Measurements from ENCODE around the gene NEO1.
"Not testable (repeated sequence)": the region's sequence is repeated elsewhere in the genome, so short reads cannot be mapped to it uniquely, and the experiment has no call there.

Gene NEO1

DNA sequence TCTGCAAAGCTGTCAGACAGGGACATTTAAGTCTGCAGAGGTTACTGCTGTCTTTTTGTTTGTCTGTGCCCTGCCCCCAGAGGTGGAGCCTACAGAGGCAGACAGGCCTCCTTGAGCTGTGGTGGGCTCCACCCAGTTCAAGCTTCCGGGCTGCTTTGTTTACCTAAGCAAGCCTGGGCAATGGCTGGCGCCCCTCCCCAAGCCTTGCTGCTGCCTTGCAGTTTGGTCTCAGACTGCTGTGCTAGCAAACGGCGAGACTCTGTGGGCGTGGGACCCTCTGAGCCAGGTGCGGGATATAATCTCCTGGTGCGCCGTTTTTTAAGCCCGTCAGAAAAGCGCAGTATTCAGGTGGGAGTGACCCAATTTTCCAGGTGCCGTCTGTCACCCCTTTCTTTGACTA, 169.2 kb downstream of the NEO1 start:
- DNase-seq = not testable (repeated sequence)

DNA sequence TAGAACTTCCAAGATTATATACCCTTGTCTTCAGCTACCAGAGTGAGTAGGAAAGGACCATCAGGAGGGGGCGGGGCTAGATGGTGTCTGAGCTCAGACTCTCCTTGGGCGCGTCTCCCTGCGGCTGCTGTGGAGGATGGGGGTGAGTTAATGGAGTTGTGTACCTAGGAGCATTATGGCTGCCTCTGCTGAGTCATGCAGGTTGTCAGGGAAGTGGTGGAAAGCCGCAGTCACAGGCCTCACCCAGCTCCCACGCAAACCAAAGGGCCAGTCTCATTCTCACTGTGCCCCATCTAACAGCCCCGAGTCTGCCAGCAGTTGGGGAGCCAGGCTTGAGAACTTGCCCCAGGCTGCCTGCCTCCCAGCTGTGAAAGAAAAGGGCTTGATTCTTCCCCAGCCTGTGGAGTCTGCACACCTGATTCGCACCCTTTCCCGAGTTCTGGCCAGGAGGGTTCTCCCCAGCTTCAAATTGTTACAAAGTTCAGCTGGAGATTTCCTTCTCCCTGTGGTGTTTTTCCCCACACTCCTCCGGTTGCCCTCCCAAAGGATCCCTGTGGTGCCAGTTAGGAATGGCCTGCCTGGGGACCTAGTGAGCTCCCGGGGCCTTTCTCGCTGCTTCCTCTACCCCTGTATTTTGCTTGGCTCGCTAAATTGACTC, 173.2 kb downstream of the NEO1 start:
- peak; percentile 8 for DNase-seq

DNA sequence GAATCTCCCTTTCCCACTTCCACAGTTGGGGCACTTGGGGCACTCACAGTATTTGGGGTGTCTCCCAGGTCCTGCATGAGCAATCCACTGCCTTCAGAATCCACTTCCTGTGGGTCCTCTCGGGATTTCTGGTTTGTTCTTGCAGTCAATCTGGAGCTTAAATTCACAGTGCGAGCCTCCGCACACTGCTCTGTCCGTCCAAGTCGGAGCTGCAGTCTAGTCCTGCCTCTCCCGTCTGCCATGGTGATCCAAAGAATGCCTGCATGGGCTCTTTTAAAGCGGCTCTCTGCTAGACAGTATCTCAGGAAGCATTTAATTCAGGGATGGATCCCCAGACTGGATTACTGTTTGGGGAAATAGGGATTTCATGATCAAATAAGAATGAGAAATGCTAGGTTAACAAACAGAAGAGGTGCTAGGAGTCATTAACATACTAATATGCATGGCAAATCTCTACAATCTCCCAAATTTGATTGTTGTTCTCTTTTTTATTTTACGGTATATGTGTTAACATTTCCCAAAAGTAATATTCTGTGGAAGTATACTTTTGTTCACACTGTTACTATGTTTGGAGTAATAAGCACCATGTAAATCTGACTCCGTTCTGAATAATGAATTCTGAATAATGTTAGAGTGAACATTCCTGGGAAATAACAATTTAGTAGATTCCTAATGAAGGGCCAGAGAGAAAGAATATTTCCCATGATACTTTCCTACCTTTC, 174.0 kb downstream of the NEO1 start:
- no peak for DNase-seq

DNA sequence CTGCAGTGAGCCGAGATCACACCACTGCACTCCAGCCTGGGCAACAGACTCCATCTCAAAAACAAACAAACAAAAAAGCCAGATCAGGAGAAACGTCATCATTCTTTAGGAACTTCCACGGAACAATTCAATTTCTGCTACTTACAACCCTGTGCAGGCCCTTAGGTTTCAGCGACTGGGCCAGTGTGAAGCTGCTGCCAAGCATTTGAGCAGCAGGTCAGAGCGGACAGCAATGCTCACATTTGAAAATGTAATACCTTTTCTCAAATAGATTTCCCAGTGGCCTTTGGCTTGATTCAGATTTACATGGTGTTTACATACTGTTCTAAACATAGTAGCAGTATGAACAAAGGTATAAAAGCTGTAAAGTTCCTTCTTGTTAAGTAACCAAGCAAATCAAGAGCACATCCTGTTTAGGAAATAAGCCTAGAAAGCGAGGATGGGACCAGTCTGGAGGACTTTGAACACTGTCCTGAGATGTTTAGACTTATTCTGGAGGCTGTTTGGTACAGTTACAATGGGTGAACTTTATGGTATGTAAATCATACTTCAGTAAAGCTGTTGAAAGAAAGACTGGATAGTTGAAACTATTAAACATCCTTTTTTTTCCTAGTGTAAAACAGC, 175.3 kb downstream of the NEO1 start:
- no peak for DNase-seq

DNA sequence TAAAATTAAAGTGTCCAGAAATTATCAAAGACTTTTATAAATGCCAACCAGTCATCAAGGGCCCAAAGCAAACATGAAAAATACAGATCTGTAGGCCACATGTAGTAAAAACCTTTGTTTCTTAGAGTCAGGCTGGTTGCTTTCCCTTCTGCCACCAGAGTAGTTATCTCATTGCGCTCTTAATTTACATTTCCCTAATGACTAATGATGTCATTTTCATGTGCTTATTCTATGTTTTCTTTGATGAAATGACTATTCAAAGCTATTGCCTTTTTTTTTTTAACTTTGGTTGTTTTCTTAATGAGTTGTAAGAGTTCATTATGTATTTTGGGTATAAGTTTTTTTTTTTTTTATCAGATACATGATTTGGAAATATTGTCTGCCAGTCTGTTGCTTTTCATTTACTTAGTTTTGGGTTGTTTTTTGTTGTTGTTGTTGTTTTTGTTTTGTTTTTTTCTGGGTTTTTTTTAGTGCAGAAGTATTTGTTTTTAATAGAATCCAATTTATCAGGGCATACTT, 175.9 kb downstream of the NEO1 start:
- no peak for DNase-seq

DNA sequence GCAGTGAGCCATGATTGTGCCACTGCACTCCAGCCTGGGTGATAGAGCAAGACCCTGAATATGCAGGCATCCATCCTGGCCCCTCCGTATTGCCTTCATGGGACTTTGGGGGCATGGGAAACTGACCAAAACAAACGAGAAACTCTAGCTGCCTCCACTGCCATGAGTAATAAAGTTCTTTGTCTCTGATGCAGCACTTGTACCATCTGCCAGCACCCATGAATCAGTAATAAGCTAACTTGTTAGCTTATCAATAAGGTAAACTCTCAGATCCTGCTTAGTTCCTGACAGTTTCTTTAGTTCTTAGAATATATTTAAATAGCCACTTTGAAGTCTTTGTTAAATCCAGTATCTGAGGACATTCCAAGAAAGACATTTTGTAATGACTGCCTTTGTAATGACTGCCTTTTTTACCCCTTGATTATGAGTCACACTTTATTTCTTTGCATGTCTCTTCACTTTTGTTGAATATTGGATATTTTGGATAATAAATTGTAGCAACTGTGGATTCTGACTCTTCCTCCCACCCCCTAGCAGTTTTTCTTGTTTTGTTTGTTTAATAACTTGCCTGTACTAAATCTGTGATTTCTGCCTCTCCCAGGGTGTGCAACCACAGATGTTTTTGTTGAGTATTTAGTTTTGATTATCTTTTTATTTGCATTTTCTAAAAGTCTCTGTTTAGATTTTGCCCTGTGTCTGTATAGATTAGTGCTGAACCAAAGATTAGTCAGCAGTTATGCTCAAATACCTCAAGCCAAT, 179.6 kb downstream of the NEO1 start:
- no peak for DNase-seq

DNA sequence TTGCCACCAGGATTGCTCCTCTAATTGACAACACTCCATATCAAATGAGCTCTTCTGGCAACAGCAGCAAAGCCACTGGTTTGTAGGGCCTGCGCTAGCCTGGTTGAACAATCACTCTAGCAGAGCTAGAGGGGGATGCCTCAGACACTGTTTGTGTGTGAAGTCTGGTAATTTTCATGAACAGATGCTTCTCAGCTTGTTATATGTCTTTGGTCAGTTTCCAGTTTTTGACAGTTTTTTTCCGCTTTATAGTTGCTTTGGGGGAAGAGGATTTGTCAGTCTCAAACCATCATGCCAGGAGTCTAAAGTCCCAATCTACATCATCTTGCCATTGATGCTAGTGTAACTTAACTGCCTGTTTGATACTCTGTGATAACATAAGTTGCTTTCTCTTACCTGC, 180.5 kb downstream of the NEO1 start:
- no peak for DNase-seq

DNA sequence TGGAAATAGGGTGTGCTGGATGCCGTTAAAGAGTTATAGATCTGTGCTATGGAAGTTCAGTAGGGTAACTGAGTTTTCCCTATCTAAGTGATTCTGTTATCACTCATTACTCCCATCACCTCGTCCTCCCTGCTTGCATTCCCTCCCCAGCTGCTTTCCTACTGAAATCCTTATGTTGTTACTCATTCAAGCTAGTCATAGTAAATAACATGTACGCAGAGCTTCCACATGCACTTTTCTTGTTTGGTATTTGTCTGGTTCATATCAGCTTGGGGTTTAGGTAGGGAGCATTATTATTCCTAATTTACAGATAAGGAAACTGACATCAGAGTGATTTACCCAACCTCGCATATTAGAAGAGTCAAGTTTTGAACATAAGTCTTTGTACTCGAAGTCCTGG, 181.4 kb downstream of the NEO1 start:
- DNase-seq = no peak

DNA sequence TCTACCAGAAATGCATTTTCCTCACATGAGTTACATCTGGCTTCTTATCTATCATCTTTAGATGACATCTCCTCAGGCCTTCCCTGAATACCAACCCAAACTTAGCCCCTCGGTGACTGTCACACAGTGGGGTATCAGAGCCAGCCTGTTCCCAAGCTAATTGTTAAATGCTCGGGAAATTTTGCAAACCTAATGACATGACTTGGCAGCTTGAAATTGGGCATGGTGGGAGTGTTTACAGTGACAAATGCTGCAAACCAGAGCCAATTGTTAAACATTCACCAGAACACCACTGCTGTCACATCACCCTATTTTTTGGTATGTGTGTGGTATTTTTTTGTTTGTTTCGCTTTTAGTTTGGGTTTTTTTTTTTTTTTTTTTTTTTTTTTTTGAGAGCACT, 185.6 kb downstream of the NEO1 start:
- no peak for DNase-seq

DNA sequence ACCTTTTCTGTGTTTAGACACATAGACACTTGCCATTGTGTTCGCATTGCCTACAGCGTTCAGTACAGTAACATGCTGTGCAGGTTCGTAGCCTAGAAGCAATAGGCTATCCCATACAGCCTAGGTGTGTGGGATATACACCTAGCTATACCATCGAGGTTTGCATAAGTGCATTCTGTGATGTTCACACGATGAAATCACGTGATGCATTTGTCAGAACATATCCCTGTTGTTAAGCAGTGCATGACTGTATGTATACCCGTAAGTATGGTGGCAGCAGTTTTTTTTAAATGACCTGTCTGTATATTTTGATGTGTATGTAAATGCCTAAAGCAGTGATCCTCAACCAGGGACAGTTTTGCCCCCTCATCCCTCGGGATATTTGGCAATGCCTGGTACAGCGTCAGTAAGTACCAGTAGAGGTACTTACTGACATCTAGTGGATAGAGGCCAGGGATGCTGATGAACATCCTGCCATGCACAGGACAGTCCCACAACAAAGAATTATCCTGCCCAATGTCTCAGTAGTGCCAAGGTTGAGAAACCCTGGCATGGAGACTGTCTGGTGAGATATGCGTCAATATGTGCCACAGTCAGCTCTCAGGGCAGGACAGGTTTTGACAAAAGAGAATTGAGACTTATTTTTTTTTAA, 187.4 kb downstream of the NEO1 start:
- peak; percentile 15 for DNase-seq

DNA sequence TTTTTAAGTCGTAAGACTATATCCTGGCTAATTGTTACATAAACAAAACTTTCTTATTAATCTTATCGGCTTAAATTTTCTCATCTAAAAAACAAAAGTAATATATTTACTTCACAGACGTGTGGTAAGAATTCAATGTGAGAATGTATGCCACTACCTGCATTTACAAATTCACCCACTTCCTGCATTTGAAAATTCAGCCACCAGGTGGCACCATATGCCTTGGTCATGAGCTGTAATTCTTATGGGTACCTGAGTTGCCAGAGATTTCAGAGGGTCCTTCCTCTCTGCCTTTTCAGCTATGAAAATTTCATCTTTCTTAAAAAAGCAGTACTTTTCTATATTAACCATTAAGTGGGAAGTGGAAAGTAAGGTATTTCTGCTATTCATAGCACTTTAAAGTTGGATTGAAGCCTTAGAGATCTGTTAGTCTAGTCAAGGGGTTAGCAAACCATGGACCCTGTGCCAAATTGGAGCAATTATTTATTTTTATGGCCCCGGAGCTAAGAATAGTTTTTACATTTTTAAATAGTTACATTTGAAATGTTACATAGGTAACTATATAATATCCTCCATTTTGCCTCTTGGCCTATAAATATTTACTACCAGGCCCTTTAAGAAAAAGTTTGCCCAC, 188.7 kb downstream of the NEO1 start:
- DNase-seq = peak; percentile 74

DNA sequence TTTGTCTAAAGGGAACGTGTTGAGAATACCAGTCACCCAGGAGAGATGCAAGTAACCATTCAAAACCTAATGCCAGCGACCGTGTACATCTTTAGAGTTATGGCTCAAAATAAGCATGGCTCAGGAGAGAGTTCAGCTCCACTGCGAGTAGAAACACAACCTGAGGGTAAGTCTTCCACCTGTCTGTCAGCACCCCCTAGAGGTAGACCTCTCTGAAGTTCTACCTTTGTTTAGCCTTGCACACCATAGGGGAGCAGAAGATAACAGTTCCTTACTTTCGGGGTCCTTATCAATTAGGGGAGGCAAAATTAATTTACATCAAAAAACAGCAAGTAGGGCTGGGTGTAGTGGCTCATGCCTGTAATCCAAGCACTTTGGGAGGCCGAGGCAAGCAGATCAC, 192.1 kb downstream of the NEO1 start:
- DNase-seq = peak; percentile 57

DNA sequence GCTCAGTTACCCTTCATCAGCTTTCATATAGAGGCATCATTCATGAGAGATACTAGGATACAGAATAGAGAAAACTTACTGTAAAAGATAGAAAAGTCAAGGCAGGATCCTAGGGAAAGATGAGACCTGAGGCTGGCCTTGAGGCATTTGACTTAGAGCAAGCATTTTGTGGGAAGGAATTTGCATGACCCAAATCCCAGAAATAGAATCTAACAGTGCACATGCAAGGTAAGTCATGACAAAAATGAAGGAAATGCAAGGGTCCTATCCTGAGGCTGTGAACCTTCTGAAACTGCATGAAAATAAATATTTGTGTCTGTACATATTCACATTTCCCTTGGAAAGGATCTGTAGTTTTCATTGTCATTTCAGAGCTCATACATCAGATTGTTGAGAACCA, 194.2 kb downstream of the NEO1 start:
- DNase-seq = no peak

DNA sequence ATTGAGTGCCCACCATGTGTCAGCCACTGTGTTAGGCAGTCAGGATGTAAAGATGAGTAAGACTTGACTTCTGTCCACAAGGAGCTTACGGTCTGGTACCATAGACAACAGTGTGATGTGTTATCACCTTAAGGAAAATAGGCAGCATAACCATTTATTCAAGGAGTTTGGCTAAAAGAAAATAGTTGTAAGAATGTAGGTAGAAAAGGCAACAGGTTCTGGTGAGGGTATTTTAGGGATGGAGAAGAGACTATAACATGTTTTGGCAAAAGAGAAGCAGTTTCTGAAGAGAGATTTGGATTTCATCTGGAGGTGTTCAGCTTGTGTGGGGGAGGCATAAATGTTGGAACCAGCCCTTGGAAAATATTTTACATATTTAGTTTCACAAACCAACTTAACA, 194.6 kb downstream of the NEO1 start:
- no peak for DNase-seq

DNA sequence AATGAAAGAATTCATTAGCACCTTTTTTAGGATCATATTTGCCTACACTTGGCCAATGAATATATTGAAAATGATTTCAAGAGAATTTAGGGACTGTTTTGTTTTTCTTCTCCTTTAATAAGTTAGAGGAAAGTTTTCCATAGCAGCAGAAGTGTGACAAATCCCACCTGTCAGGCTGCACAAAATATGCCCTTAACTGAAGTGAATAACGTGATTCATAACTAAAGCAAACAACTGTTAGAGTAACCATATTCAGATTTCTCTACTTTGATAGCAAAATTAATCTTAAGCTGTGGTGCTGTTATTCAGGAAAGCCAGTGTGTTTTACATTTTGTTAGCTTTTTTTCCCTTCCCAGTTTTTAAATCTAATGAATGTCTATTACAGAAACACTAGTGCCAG, 195.1 kb downstream of the NEO1 start:
- DNase-seq = no peak

DNA sequence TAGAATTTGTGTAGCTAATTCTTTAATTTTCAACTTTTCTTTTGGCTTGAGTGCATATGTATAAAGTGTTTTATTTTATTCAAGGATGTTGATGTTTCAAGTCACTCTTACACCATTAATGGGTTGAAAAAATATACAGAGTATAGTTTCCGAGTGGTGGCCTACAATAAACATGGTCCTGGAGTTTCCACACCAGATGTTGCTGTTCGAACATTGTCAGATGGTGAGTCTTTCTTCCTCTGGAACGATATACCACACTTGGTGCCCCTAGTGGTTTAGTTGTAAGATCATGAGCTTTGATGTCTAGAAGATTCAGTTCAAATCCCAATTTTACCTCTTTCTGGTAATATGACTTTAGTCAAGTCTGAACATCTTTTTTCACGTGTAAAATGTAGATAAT, 197.2 kb downstream of the NEO1 start:
- no peak for DNase-seq

DNA sequence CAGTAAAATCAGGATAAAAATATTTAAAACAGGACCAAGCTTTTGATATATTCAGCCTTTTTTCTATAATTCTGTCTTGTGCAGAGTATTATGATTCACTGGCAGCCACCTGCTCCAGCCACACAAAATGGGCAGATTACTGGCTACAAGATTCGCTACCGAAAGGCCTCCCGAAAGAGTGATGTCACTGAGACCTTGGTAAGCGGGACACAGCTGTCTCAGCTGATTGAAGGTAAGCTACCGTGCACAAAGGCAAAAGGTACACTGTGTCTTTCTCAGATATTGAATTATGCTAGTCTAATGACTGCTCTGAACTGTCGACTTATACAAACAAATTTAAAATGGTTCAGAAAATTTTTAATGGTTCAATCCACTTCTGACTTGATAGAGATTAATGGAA, 202.3 kb downstream of the NEO1 start:
- no peak for DNase-seq

DNA sequence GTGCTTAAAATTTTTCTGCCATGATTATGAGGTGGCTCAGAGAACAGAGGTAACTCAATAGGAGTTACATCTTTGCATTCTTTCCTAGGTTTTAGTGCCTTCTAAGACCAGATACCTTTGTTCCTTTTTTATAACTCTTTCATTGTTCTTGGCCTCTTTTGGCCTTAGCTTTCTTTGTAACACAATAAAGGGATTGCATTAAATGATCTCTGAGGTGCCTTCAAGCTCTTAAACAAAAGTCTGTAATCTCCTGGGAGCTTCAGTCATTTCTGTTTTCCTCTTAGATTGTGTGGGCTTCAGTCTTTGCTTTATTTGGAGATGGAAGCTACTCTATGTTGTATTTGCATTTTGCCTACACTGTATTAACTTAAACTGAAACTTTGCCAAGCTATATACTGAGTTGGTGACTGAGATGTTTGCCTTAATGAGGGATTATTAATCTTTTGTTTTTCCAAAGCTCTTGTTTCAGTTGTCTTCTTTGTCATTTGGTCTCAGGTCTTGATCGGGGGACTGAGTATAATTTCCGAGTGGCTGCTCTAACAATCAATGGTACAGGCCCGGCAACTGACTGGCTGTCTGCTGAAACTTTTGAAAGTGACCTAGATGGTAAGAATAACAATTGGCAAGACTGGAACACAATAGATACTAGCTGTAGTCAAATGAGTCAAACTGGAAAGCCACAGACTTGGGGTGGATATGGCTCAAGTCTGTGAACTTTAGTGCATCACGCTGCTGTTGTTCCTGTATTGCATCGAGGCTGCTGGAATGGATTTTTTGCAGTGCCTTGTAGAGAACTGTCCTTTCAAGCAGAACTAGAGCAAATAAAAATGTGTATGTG, 206.2 kb downstream of the NEO1 start:
- no peak for DNase-seq

DNA sequence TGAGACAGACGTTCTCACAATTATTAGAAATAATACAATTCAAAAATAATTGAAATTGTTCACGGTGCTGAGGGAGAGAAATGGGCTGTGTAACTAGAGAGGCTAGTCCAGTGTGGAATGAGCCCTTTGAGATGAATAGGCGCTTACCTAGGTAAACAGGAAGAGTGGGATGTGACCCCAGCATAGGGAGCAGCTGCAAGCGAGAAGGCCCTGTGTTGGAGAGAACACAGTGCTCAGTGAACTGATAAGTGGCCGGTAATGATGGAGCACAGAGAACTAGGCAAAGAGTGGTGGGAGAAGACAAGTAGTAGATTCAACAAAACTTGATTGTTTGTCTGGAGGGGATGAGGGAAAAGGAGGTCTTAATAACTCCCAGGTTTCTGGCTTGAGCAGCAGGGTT, 212.6 kb downstream of the NEO1 start:
- no peak for DNase-seq

DNA sequence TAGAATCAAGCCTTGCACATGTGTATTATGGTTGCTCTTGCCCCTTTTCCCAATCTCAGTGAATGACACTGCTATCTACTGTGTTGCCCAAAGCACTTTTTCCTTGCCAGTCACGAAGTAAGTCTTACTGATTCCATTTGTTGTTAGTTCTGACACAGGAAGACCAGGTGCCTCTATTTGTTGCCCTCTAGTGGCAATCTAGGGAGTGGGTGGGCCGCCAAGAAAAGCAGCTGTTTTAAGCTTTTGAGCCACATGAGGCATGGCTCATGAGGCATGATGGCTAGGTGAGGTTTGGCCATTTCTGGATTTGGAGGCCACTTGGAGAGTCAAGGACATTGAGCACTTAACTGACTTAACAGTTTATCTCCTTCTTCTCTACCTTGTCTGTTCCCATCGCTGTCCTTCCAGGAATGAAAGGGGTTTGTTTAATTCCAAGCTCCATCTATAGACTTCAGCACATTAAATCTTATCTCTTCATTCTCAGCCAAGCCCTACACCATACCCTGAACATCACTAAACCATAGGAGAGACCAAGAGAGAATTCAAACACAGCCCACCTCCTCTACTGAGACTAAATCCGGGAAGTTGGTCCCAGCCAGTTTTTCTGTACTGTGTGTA, 213.4 kb downstream of the NEO1 start:
- peak; percentile 77 for DNase-seq

DNA sequence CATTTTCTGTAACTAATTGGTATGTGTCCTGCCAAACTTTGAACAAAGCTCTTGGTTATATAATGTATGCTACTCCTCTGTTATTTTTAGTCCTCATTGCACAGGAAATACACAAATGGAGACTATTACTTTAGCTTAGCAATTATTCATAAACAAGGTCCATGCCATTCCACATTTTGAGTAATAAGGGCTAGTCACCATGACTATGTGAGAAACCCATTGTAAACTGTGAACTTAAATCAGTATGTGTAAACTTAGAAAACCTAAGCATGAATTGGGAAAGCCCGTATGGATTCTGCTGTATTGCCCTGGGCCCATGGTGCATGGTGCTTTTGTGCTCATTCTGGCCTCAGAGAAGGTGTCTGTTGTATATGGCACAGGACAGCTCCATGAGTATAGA, 216.2 kb downstream of the NEO1 start:
- no peak for DNase-seq
